Natural killer cell (primary cell): ENCODE measurements around the gene B4GAT1. TPM values are rescaled to one million over a fixed set of nuclear protein-coding genes. Genes with fewer than 3 reads are reported as not detected.
"Not testable (repeated sequence)": the region's sequence is repeated elsewhere in the genome, so short reads cannot be mapped to it uniquely, and the experiment has no call there.

ENCODE experiments used
- ATAC-seq, 3 donors: fragments of 150-1000 bp in 2 of 3; fragments of 200-7000 bp in 1 of 3; cut with Tn5 transposase; 1 replicate in 1 of 3; 2 replicates in 2 of 3; pipeline ENCODE4 v1.10.0; 2021; ENCODE audit warnings: mild to moderate bottlenecking in 2 of 3, moderate library complexity in 2 of 3
- DNase-seq, 2 donors: peaks; one replicate each; pipeline versions ENCODE4 v3.0.0 to v3.0.0-alpha.2; 2013 to 2021; ENCODE audit warnings: mixed read lengths in 1 of 2
- H3K27ac ChIP-seq: one replicate; pipeline ENCODE4 v1.5.1; 2013; ENCODE audit warnings: mild to moderate bottlenecking, low read length
- H3K27me3 ChIP-seq: one replicate; pipeline ENCODE4 v1.6.1; 2013; ENCODE audit warnings: low read length; ENCODE audit not compliant: control insufficient read depth, insufficient read depth
- H3K36me3 ChIP-seq: one replicate; pipeline ENCODE4 v1.6.1; 2013; ENCODE audit warnings: low read length; ENCODE audit not compliant: control insufficient read depth, insufficient read depth
- H3K4me1 ChIP-seq: one replicate; pipeline ENCODE4 v1.6.1; 2013; ENCODE audit warnings: low read length; ENCODE audit not compliant: control insufficient read depth, insufficient read depth
- H3K4me3 ChIP-seq: one replicate; pipeline ENCODE4 v1.5.1; 2013; ENCODE audit warnings: low read length
- H3K9me3 ChIP-seq: one replicate; pipeline ENCODE4 v1.6.1; 2013; ENCODE audit warnings: low read length; ENCODE audit not compliant: control insufficient read depth, insufficient read depth
- H3K27ac Mint-ChIP-seq, 2 donors: one replicate each; pipeline ENCODE4 v1.8.0; 2022; ENCODE audit warnings: mild to moderate bottlenecking in 2 of 2, mixed read lengths in 2 of 2, moderate library complexity in 1 of 2
- H3K27me3 Mint-ChIP-seq, 2 donors: one replicate each; pipeline ENCODE4 v1.8.0; 2022; ENCODE audit warnings: low read depth in 2 of 2, mixed read lengths in 2 of 2
- H3K36me3 Mint-ChIP-seq: one replicate; pipeline ENCODE4 v1.8.0; 2022; ENCODE audit warnings: mixed read lengths
- H3K4me1 Mint-ChIP-seq, 2 donors: one replicate each; pipeline ENCODE4 v1.8.0; 2022; ENCODE audit warnings: mixed read lengths in 2 of 2
- H3K4me3 Mint-ChIP-seq: one replicate; pipeline ENCODE4 v1.8.0; 2022; ENCODE audit warnings: mild to moderate bottlenecking, moderate library complexity, mixed read lengths
- H3K9me3 Mint-ChIP-seq, 2 donors: one replicate each; pipeline ENCODE4 v1.8.0; 2022; ENCODE audit warnings: mixed read lengths in 2 of 2
- WGBS: methylation state at CpG from one replicate; pipeline ENCODE4 v1.1.7; 2013; ENCODE audit warnings: missing lambda C conversion rate; ENCODE audit not compliant: insufficient coverage; 5-methylcytosine and 5-hydroxymethylcytosine counted together
- intact Hi-C: fragments of 100-400 bp; cut with micrococcal nuclease; formaldehyde crosslinking; loops from one replicate; pipeline ENCODE4 v1.14.2; 2022
- total RNA-seq, 4 donors: library from RNA; stranded (reverse); fragments of 120-200 nt in 1 of 4; gene quantifications; one replicate each; pipeline versions ENCODE4 v1.2.3 to v1.2.4, GENCODE V29; 2013 to 2022
- TF ChIP-seq, protein P1 (sequence below): fragments of 200-600 bp; IDR thresholded peaks from one replicate; pipeline ENCODE4 v1.8.0; 2022; ENCODE audit warnings: antibody characterized with exemption

The B4GAT1 gene
- total RNA-seq, 3 donors from 2014 or later (not counting 1 experiment from before 2014, with no cell fraction given) = 2.0 to 4.2 (median 2.5) TPM

DNA sequence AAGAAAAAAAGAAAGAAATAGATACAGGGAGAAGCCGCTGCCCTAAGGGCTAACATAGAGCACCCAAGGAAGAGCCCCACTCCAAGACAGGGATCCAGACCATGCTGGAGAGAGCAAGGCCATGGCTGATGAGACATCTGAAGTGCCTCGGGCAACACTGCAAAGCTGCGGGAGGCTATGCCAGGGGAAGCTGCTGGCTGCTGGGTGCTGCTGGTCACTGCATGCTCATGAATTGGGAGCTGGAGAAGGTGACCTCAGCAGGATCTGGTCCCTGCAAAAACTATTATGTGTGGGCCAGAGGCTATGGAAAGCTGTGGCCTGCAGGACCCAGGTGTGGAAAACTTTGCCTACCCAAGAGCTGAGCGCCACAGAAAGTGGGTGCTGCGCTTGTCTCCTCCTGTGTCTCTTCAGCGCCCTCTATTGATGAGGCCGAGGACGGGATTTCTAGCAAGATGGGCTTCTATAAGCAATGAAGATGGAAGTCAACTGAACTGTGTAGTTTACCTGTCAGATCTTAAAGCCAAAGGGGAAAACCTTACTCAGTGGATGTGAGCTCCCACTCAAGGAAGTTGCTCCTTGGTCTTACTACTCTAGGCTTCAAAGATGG is 41.5 kb upstream of the B4GAT1 start:
- Histone ChIP-seq H3K4me1 (peaks cover 9% of the 10 kb centered on the region), H3K4me3 (no peak overlapping the region), H3K9me3 (no peaks in the 10 kb centered on the region), H3K27ac (no peak overlapping the region), H3K36me3 (no peaks in the 10 kb centered on the region), H3K27me3 (no peaks in the 10 kb centered on the region)
- no peaks in the 10 kb centered on the region for H3K36me3 Mint-ChIP-seq
- 33% methylated on average over 8 of the region's 8 CpGs for WGBS
- intact Hi-C loops = loop anchor here (1.0 to 5.0 kb wide), 2 partner anchors 77 to 167 kb away; no protein-coding TSS in a partner anchor
- ATAC-seq (peak; percentile 79 to 88 (median 85)), DNase-seq (peak; percentile 53 to 87)
- no peak overlapping the region for H3K4me3 Mint-ChIP-seq
- H3K27ac Mint-ChIP-seq = no peak overlapping the region
- no peaks in the 10 kb centered on the region for H3K9me3 Mint-ChIP-seq
- TF ChIP-seq, protein P1, sequence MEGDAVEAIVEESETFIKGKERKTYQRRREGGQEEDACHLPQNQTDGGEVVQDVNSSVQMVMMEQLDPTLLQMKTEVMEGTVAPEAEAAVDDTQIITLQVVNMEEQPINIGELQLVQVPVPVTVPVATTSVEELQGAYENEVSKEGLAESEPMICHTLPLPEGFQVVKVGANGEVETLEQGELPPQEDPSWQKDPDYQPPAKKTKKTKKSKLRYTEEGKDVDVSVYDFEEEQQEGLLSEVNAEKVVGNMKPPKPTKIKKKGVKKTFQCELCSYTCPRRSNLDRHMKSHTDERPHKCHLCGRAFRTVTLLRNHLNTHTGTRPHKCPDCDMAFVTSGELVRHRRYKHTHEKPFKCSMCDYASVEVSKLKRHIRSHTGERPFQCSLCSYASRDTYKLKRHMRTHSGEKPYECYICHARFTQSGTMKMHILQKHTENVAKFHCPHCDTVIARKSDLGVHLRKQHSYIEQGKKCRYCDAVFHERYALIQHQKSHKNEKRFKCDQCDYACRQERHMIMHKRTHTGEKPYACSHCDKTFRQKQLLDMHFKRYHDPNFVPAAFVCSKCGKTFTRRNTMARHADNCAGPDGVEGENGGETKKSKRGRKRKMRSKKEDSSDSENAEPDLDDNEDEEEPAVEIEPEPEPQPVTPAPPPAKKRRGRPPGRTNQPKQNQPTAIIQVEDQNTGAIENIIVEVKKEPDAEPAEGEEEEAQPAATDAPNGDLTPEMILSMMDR = peak; percentile 73
- peaks cover 0 to 7% of the 10 kb centered on the region in 2 donors for H3K27me3 Mint-ChIP-seq
- H3K4me1 Mint-ChIP-seq = peaks cover 6 to 8% of the 10 kb centered on the region in 2 donors

DNA sequence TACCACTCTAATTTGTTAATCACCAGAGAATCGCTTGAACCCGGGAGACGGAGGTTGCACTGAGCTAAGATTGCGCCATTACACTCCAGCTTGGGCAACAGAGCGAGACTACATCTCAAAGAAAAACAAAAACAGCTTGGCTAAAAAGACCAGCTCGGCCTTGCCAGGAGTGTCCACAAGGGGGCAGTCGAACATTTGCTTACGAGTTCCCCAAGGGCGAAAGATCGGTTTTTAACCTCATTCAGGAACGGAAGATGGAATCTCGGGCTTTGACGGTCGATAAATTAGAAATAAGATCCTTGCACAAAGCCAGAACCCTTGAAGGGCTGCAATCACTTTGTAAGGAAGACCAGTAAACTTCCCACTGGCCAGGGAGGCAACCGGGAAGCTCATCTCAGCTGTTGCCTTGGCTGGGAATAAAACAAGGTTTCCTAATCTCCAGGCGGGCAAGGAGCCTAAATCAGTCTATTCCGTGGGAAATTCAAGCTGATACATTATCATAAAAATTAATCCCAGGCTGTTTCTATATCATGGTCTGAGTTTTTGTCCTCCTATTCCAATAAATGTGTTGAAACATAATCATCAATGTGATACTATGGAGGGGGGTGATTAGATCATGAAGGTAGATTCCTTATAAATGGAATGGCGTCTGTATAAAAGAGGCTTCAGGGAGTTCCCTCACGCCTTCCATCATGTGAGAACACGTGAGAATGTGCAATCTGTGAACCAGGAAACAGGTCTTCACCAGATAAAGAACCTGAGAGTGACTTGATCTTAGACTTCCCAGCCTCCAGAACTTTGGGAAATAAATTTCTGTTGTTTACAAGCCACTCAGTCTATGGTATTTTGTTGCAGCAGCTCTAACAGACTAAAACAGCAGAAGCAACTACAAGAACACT is 39.0 kb upstream of the B4GAT1 start:
- WGBS = 4% methylated on average over 18 of the region's 20 CpGs
- peak overlapping the region; percentile 13 for H3K4me3 Mint-ChIP-seq

DNA sequence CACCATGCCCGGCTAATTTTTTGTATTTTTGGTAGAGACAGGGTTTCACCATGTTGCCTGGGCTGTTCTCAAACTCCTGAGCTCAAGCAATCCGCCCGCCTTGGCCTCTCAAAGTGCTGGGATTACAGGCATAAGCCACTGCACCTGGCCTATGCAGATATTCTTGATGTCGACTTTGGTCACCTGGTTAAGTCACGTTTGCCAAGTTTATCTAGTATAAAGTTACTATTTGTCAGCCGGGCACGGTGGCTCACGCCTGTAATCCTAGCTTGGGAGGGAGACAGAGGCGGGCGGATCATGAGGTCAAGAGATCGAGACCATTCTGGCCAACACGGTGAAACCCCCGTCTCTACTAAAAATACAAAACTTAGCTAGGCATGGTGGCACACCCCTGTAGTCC is 36.9 kb upstream of the B4GAT1 start:
- DNase-seq, H3K4me3 ChIP-seq, H3K9me3 Mint-ChIP-seq, H3K36me3 ChIP-seq, ATAC-seq, H3K36me3 Mint-ChIP-seq, H3K27ac Mint-ChIP-seq, intact Hi-C loops, H3K4me1 ChIP-seq, H3K27ac ChIP-seq, H3K27me3 Mint-ChIP-seq, H3K4me3 Mint-ChIP-seq, H3K27me3 ChIP-seq, H3K9me3 ChIP-seq, H3K4me1 Mint-ChIP-seq: not testable (repeated sequence)
- 93% methylated on average over 13 of the region's 13 CpGs for WGBS

More for the DNA sequence above, 39.0 kb upstream of the B4GAT1 start:
- Mint-ChIP-seq H3K27ac (peak overlapping the region in 1 of 2 donors; percentile 47), H3K9me3 (no peaks in the 10 kb centered on the region), H3K4me1 (peaks cover 6 to 8% of the 10 kb centered on the region in 2 donors), H3K27me3 (peaks cover 0 to 7% of the 10 kb centered on the region in 2 donors), H3K36me3 (no peaks in the 10 kb centered on the region)
- Histone ChIP-seq H3K27me3 (no peaks in the 10 kb centered on the region), H3K36me3 (no peaks in the 10 kb centered on the region), H3K9me3 (no peaks in the 10 kb centered on the region), H3K4me3 (no peak overlapping the region), H3K4me1 (peaks cover 9% of the 10 kb centered on the region), H3K27ac (no peak overlapping the region)
- TF ChIP-seq, protein P1 = peak; percentile 82
- intact Hi-C loops = loop anchor here (5.0 kb wide), 1 partner anchor 164 kb away; no protein-coding TSS in a partner anchor
- ATAC-seq = peak; percentile 74 to 79 (median 77)
- DNase-seq = peak; percentile 73 to 90

DNA sequence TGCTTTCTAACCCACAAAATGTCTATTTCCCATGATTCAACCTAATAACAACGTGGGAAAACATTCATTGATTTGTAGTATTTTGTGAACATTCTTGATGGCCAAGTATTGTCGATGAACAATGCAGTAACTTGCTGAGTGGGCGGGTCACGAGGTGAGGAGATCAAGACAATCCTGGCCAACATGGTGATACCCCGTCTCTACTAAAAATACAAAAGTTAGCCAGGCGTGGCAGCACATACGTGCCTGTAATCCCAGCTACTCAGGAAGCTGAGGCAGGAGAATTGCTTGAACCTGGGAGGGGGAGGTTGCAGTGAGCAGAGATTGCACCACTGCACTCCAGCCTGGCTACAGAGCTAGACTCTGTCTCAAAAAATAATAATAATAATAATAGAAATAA is 32.8 kb upstream of the B4GAT1 start:
- H3K4me1 ChIP-seq, intact Hi-C loops, H3K27me3 ChIP-seq, H3K4me3 Mint-ChIP-seq, H3K4me3 ChIP-seq, H3K27ac Mint-ChIP-seq, H3K36me3 ChIP-seq, H3K27ac ChIP-seq, H3K27me3 Mint-ChIP-seq, H3K9me3 Mint-ChIP-seq, H3K9me3 ChIP-seq, H3K4me1 Mint-ChIP-seq, DNase-seq, H3K36me3 Mint-ChIP-seq, ATAC-seq: not testable (repeated sequence)
- 35% methylated on average over 6 of the region's 7 CpGs for WGBS

DNA sequence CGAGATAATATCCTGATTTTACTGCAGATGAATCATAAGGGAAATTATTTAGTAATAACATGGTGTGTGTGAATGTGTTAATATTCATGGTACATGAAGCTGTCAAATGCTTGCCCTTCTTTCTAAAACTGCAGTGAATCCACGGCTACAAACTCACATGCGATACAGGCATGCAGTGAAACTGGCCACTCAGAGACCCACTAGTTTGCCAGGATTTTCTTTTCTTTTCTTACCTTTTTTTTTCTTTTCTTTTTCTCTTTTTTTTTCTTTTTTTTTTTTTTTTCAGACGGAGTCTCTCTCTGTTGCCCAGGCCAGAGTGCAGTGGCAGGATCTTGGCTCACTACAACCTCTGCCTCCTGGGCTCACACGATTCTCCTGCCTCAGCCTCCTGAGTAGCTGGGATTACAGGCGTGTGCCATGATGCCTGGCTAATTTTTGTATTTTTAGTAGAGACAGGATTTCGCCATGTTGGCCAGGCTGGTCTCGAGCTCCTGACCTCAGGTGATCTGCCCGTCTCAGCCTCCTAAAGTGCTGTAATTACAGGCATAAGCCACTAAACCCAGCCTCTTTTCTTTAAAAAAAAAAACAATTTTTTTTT is 26.4 kb upstream of the B4GAT1 start:
- ATAC-seq, H3K27me3 ChIP-seq, DNase-seq, H3K27ac Mint-ChIP-seq, H3K36me3 ChIP-seq, H3K9me3 Mint-ChIP-seq, H3K27me3 Mint-ChIP-seq, H3K4me3 ChIP-seq, H3K27ac ChIP-seq, intact Hi-C loops, H3K9me3 ChIP-seq, H3K36me3 Mint-ChIP-seq, H3K4me1 Mint-ChIP-seq: not testable (repeated sequence)
- H3K4me1 ChIP-seq = peaks cover 15% of the 10 kb centered on the region
- 92% methylated on average over 8 of the region's 9 CpGs for WGBS
- peak overlapping the region; percentile 47 for H3K4me3 Mint-ChIP-seq
